ENCODE measurements around the gene IQCH.

The IQCH gene

GRCh38 chr15:67509918-67510317 lies 255.3 kb downstream of the IQCH start:
- TF ChIP-seq EZH2 (optimal IDR thresholded peaks at IDR 0.05; ENCODE audit: low read depth, low read length) (no peak), EZH2phosphoT487 (IDR thresholded peaks at IDR 0.05; ENCODE audit: low read length) (no peak), CTCF (IDR thresholded peaks at IDR 0.05; ENCODE audit: low read length) (no peak)
- Histone ChIP-seq H3K79me2 (ENCODE audit: low read length) (no peaks in the 10 kb centered on the region), H3K4me2 (ENCODE audit: low read depth, low read length) (no peak overlapping the region), H2AFZ (ENCODE audit: low read length) (no peak overlapping the region), H3F3A (ENCODE audit: insufficient read depth, low read length) (no peaks in the 10 kb centered on the region; the same call in 1 of the 2 replicates), H3K4me1 (ENCODE audit: low read length) (peaks cover 19% of the 10 kb centered on the region), H3K27me3 (replicated peaks; ENCODE audit: insufficient read depth, low read length) (no peaks in the 10 kb centered on the region), H3K36me3 (replicated peaks; ENCODE audit: insufficient read depth, low read length) (no peaks in the 10 kb centered on the region), H3K27ac (ENCODE audit: low read length) (no peak overlapping the region), H4K20me1 (ENCODE audit: insufficient read depth, low read length) (no peaks in the 10 kb centered on the region), H3K9me2 (replicated peaks; ENCODE audit: insufficient read depth, low read length) (no peaks in the 10 kb centered on the region), H3K9ac (ENCODE audit: low read length) (no peak overlapping the region), H3K4me3 (ENCODE audit: low read length) (no peak overlapping the region), H3K9me3 (replicated peaks; ENCODE audit: insufficient read depth, low read length) (no peaks in the 10 kb centered on the region)
- no peak for DNase-seq

GRCh38 chr15:67510597-67511190 lies 256.1 kb downstream of the IQCH start:
- no peak for DNase-seq

GRCh38 chr15:67511606-67512005 lies 257.0 kb downstream of the IQCH start:
- no peak for DNase-seq
- TF ChIP-seq CTCF (IDR thresholded peaks at IDR 0.05; ENCODE audit: low read length) (no peak), EZH2phosphoT487 (IDR thresholded peaks at IDR 0.05; ENCODE audit: low read length) (no peak), EZH2 (optimal IDR thresholded peaks at IDR 0.05; ENCODE audit: low read depth, low read length) (no peak)
- Histone ChIP-seq H3K9ac (ENCODE audit: low read length) (no peak overlapping the region), H2AFZ (ENCODE audit: low read length) (no peak overlapping the region), H3K4me3 (ENCODE audit: low read length) (no peak overlapping the region), H3K27ac (ENCODE audit: low read length) (no peak overlapping the region), H3K27me3 (replicated peaks; ENCODE audit: insufficient read depth, low read length) (no peaks in the 10 kb centered on the region), H3K4me2 (ENCODE audit: low read depth, low read length) (no peak overlapping the region), H3K79me2 (ENCODE audit: low read length) (no peaks in the 10 kb centered on the region), H3K9me2 (replicated peaks; ENCODE audit: insufficient read depth, low read length) (no peaks in the 10 kb centered on the region), H3K9me3 (replicated peaks; ENCODE audit: insufficient read depth, low read length) (no peaks in the 10 kb centered on the region), H3F3A (ENCODE audit: insufficient read depth, low read length) (no peaks in the 10 kb centered on the region), H3K4me1 (ENCODE audit: low read length) (peaks cover 3% of the 10 kb centered on the region), H4K20me1 (ENCODE audit: insufficient read depth, low read length) (no peaks in the 10 kb centered on the region), H3K36me3 (replicated peaks; ENCODE audit: insufficient read depth, low read length) (no peaks in the 10 kb centered on the region)

More at GRCh38 chr15:67510597-67511190, 256.1 kb downstream of the IQCH start:
- no peaks in the 10 kb centered on the region for H3K9me2 ChIP-seq (replicated peaks; ENCODE audit: insufficient read depth, low read length)
- TF ChIP-seq EZH2 (optimal IDR thresholded peaks at IDR 0.05; ENCODE audit: low read depth, low read length) (no peak), EZH2phosphoT487 (IDR thresholded peaks at IDR 0.05; ENCODE audit: low read length) (no peak), CTCF (IDR thresholded peaks at IDR 0.05; ENCODE audit: low read length) (no peak)
- H3K27me3 ChIP-seq (replicated peaks; ENCODE audit: insufficient read depth, low read length): no peaks in the 10 kb centered on the region
- H2AFZ ChIP-seq (ENCODE audit: low read length): no peak overlapping the region
- no peaks in the 10 kb centered on the region for H3K9me3 ChIP-seq (replicated peaks; ENCODE audit: insufficient read depth, low read length)
- no peaks in the 10 kb centered on the region for H3K79me2 ChIP-seq (ENCODE audit: low read length)
- H3K4me1 ChIP-seq (ENCODE audit: low read length): peaks cover 11% of the 10 kb centered on the region
- no peak overlapping the region for H3K9ac ChIP-seq (ENCODE audit: low read length)
- no peaks in the 10 kb centered on the region for H4K20me1 ChIP-seq (ENCODE audit: insufficient read depth, low read length)
- H3K4me2 ChIP-seq (ENCODE audit: low read depth, low read length): no peak overlapping the region
- H3K36me3 ChIP-seq (replicated peaks; ENCODE audit: insufficient read depth, low read length): no peaks in the 10 kb centered on the region
- no peaks in the 10 kb centered on the region; the same call in 1 of the 2 replicates for H3F3A ChIP-seq (ENCODE audit: insufficient read depth, low read length)
- H3K4me3 ChIP-seq (ENCODE audit: low read length): no peak overlapping the region
- H3K27ac ChIP-seq (ENCODE audit: low read length): no peak overlapping the region
